WTC11 (cell line): ENCODE results near the gene MGST1. TPM values are rescaled to one million over a fixed set of nuclear protein-coding genes. Genes with fewer than 3 reads are reported as not detected.

Experiments used
- ATAC-seq: fragments of 200-7000 bp; cut with Tn5 transposase; 2 replicates; pipeline ENCODE4 v1.10.0; 2021; ENCODE audit warnings: mild to moderate bottlenecking, moderate library complexity
- CTCF ChIA-PET: fragments of 300-600 bp; sonication (Branson Sonifier 250); formaldehyde crosslinking; loops from one replicate; lab custom pipeline; 2021; ENCODE audit warnings: antibody characterized with exemption; lab: Charles Lee
- POLR2A ChIA-PET: fragments of 350-600 bp; sonication (Branson Sonifier 250); formaldehyde crosslinking; loops from one replicate; lab custom pipeline; 2021; ENCODE audit warnings: antibody characterized with exemption; lab: Charles Lee
- DNase-seq: peaks from one replicate; pipeline ENCODE4 v3.0.0; 2021; ENCODE audit warnings: low spot score
- H3K27ac Mint-ChIP-seq: 2 replicates; pipeline ENCODE4 v1.8.0; 2021; ENCODE audit warnings: mixed read lengths
- H3K27me3 Mint-ChIP-seq: 2 replicates; pipeline ENCODE4 v1.8.0; 2021; ENCODE audit warnings: low read depth, mild to moderate bottlenecking, moderate library complexity, mixed read lengths
- H3K36me3 Mint-ChIP-seq: 2 replicates; pipeline ENCODE4 v1.8.0; 2021; ENCODE audit warnings: mixed read lengths
- H3K4me1 Mint-ChIP-seq: 2 replicates; pipeline ENCODE4 v1.8.0; 2022; ENCODE audit warnings: mixed read lengths
- H3K4me3 Mint-ChIP-seq: 2 replicates; pipeline ENCODE4 v1.8.0; 2021; ENCODE audit warnings: mild to moderate bottlenecking, moderate library complexity, mixed read lengths
- H3K9me3 Mint-ChIP-seq: 2 replicates; pipeline ENCODE4 v1.8.0; 2021; ENCODE audit warnings: mixed read lengths
- ATF6 ChIP-seq: sonication (generic); formaldehyde crosslinking; IDR thresholded peaks from 2 replicates; pipeline ENCODE4 v1.8.1; 2023; ENCODE audit warnings: mild to moderate bottlenecking, missing genetic modification reagents
- CREB1 ChIP-seq: sonication (generic); formaldehyde crosslinking; IDR thresholded peaks from 2 replicates; pipeline ENCODE4 v1.8.0; 2023; ENCODE audit warnings: mild to moderate bottlenecking, missing genetic modification reagents
- CREM ChIP-seq: sonication (generic); formaldehyde crosslinking; IDR thresholded peaks from 2 replicates; pipeline ENCODE4 v1.8.1; 2022; ENCODE audit warnings: mild to moderate bottlenecking, missing genetic modification reagents, moderate library complexity
- CTCF ChIP-seq: fragments of 200-600 bp; IDR thresholded peaks from 2 replicates; pipeline ENCODE4 v1.8.0; 2022; ENCODE audit warnings: antibody characterized with exemption
- ELF4 ChIP-seq: sonication (generic); formaldehyde crosslinking; IDR thresholded peaks from 2 replicates; pipeline ENCODE4 v1.8.1; 2022; ENCODE audit warnings: low read depth, mild to moderate bottlenecking, moderate library complexity, missing genetic modification reagents
- ETV6 ChIP-seq: sonication (generic); formaldehyde crosslinking; IDR thresholded peaks from 2 replicates; pipeline ENCODE4 v1.8.1; 2022; ENCODE audit warnings: mild to moderate bottlenecking, missing genetic modification reagents
- HMGA2 ChIP-seq: fragments of 250-450 bp; sonication (Bioruptor Pico); IDR thresholded peaks from 2 replicates; pipeline ENCODE4 v1.4.0; 2021; ENCODE audit warnings: mild to moderate bottlenecking, moderate library complexity
- MXD4 ChIP-seq: fragments of 250-450 bp; sonication (Bioruptor Pico); IDR thresholded peaks from 2 replicates; pipeline ENCODE4 v1.8.0; 2021; ENCODE audit warnings: mild to moderate bottlenecking, moderate library complexity, borderline replicate concordance
- MYBL2 ChIP-seq: sonication (generic); formaldehyde crosslinking; IDR thresholded peaks from 2 replicates; pipeline ENCODE4 v1.8.1; 2023; ENCODE audit warnings: mild to moderate bottlenecking, moderate library complexity, missing genetic modification reagents
- NFE2L1 ChIP-seq: sonication (generic); formaldehyde crosslinking; IDR thresholded peaks from 2 replicates; pipeline ENCODE4 v1.8.1; 2023; ENCODE audit warnings: missing genetic modification reagents
- PRRX2 ChIP-seq: fragments of 250-450 bp; sonication (Bioruptor Pico); IDR thresholded peaks from 2 replicates; pipeline ENCODE4 v1.8.0; 2021; ENCODE audit warnings: mild to moderate bottlenecking
- RELA ChIP-seq: sonication (generic); formaldehyde crosslinking; IDR thresholded peaks from 2 replicates; pipeline ENCODE4 v1.8.1; 2022; ENCODE audit warnings: missing genetic modification reagents, mild to moderate bottlenecking, borderline replicate concordance
- RORB ChIP-seq: fragments of 250-450 bp; sonication (Bioruptor Pico); IDR thresholded peaks from 2 replicates; pipeline ENCODE4 v1.9.0; 2021; ENCODE audit warnings: mild to moderate bottlenecking
- TEAD1 ChIP-seq: sonication (generic); formaldehyde crosslinking; IDR thresholded peaks from 2 replicates; pipeline ENCODE4 v1.8.0; 2022; ENCODE audit warnings: mild to moderate bottlenecking, missing genetic modification reagents
- ZNF121 ChIP-seq: sonication (generic); formaldehyde crosslinking; IDR thresholded peaks from 2 replicates; pipeline ENCODE4 v1.8.0; 2023; ENCODE audit warnings: missing genetic modification reagents
- ZNF232 ChIP-seq: sonication (generic); formaldehyde crosslinking; IDR thresholded peaks from 2 replicates; pipeline ENCODE4 v1.8.0; 2022; ENCODE audit warnings: mild to moderate bottlenecking, missing genetic modification reagents
- ZNF423 ChIP-seq: fragments of 250-450 bp; sonication (Bioruptor Pico); IDR thresholded peaks from 2 replicates; pipeline ENCODE4 v2.1.2; 2022; ENCODE audit warnings: mild to moderate bottlenecking, moderate library complexity
- ZNF532 ChIP-seq: fragments of 250-450 bp; sonication (Bioruptor Pico); IDR thresholded peaks from 2 replicates; pipeline ENCODE4 v1.9.0; 2021; ENCODE audit warnings: mild to moderate bottlenecking, borderline replicate concordance
- ZNF671 ChIP-seq: fragments of 250-450 bp; sonication (Bioruptor Pico); IDR thresholded peaks from 2 replicates; pipeline ENCODE4 v1.8.0; 2021; ENCODE audit warnings: mild to moderate bottlenecking
- total RNA-seq: library from RNA; stranded (reverse); gene quantifications from 3 replicates; pipeline ENCODE4 v1.2.3, GENCODE V29; 2021
- TF ChIP-seq, protein P1 (sequence below): sonication (generic); formaldehyde crosslinking; IDR thresholded peaks from 2 replicates; pipeline ENCODE4 v1.8.1; 2023; ENCODE audit warnings: mild to moderate bottlenecking, missing genetic modification reagents, moderate library complexity

MGST1 gene
- total RNA-seq, 1 experiment from 2014 or later: 285 TPM

- peaks cover 92% of the 10 kb centered on the region for H3K36me3 Mint-ChIP-seq
- H3K27ac Mint-ChIP-seq: peak overlapping the region; percentile 2; the same call in 1 of the 2 replicates
- H3K4me3 Mint-ChIP-seq: no peak overlapping the region
- peaks cover 15% of the 10 kb centered on the region for H3K4me1 Mint-ChIP-seq
- ATAC-seq (no peak), DNase-seq (no peak)
- ChIA-PET CTCF (interaction anchor here (0.6 to 0.9 kb wide), 4 partner anchors 13 to 845 kb away, joined by 3 to 5 read pairs (median 4); no protein-coding TSS in a partner anchor), POLR2A (no interaction called here)
- no peaks in the 10 kb centered on the region for H3K9me3 Mint-ChIP-seq
- TF ChIP-seq MYBL2 (CRISPR knock-in tag): no peak
- TF ChIP-seq ATF6 (CRISPR knock-in tag): no peak
- no peak for TF ChIP-seq ETV6 (CRISPR knock-in tag)
- no peak for TF ChIP-seq ZNF532
- TF ChIP-seq, protein P1, sequence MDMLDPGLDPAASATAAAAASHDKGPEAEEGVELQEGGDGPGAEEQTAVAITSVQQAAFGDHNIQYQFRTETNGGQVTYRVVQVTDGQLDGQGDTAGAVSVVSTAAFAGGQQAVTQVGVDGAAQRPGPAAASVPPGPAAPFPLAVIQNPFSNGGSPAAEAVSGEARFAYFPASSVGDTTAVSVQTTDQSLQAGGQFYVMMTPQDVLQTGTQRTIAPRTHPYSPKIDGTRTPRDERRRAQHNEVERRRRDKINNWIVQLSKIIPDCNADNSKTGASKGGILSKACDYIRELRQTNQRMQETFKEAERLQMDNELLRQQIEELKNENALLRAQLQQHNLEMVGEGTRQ: no peak
- TF ChIP-seq ZNF121 (CRISPR knock-in tag): no peak
- TF ChIP-seq HMGA2 (CRISPR knock-in tag): no peak
- TF ChIP-seq ZNF671 (CRISPR knock-in tag): no peak
- TF ChIP-seq RELA (CRISPR knock-in tag): no peak
- no peak for TF ChIP-seq ZNF232
- TF ChIP-seq RORB (CRISPR knock-in tag): no peak
- TF ChIP-seq TEAD1: no peak
- TF ChIP-seq NFE2L1 (CRISPR knock-in tag): no peak
- no peak for TF ChIP-seq MXD4
- no peak for TF ChIP-seq PRRX2 (CRISPR knock-in tag)
- no peak for TF ChIP-seq CREM (CRISPR knock-in tag)
- no peak for TF ChIP-seq ZNF423
- H3K27me3 Mint-ChIP-seq: no peaks in the 10 kb centered on the region
Measured at GRCh38 chr12:16358878-16359277, 11.4 kb downstream of the MGST1 start.

- POLR2A ChIA-PET: no interaction called here
- Mint-ChIP-seq H3K4me1 (peaks cover 15% of the 10 kb centered on the region), H3K27ac (0 out of 2 replicates have a peak overlapping the region, but pooled peaks have one; percentile 2), H3K9me3 (no peaks in the 10 kb centered on the region), H3K4me3 (no peak overlapping the region), H3K36me3 (peaks cover 87% of the 10 kb centered on the region), H3K27me3 (no peaks in the 10 kb centered on the region)
- CTCF ChIA-PET: interaction anchor here (0.6 to 1.3 kb wide), 9 partner anchors 14 to 283 kb away, joined by 3 to 5 read pairs (median 3); no protein-coding TSS in a partner anchor
- DNase-seq: peak; percentile 83
- peak; percentile 95 for TF ChIP-seq CTCF
- TF ChIP-seq ELF4 (CRISPR knock-in tag): no peak
- no peak for TF ChIP-seq CREB1 (CRISPR knock-in tag)
- ATAC-seq: peak; percentile 95
Measured at GRCh38 chr12:16359512-16360491, 12.4 kb downstream of the MGST1 start.
